Activated CD8-positive, alpha-beta T cell treated with anti-CD3 and anti-CD28 coated beads for 36 hours (primary cell): Measurements from ENCODE around the gene RAC2. TPM values are rescaled to one million over a fixed set of nuclear protein-coding genes. Genes with fewer than 3 reads are reported as not detected.
A peak's percentile ranks its signal among the peaks of the same experiment; 100 is the strongest.

Experiments
- ATAC-seq: fragments of 200-7000 bp; cut with Tn5 transposase; one replicate; pipeline ENCODE4 v1.10.0; 2021; ENCODE audit warnings: mild to moderate bottlenecking, moderate library complexity
- CTCF ChIA-PET: fragments of 350-600 bp; sonication (Branson Sonifier 250); formaldehyde crosslinking; loops from one replicate; lab custom pipeline; 2021; ENCODE audit warnings: antibody characterized with exemption; lab: Charles Lee
- POLR2A ChIA-PET: fragments of 350-600 bp; sonication (Branson Sonifier 250); formaldehyde crosslinking; loops from one replicate; lab custom pipeline; 2021; ENCODE audit warnings: antibody characterized with exemption; lab: Charles Lee
- DNase-seq: peaks from one replicate; pipeline ENCODE4 v3.0.0-alpha.2; 2020
- H3K27ac Mint-ChIP-seq: one replicate; pipeline ENCODE4 v1.8.0; 2021; ENCODE audit warnings: mild to moderate bottlenecking, mixed read lengths
- H3K27me3 Mint-ChIP-seq: one replicate; pipeline ENCODE4 v1.8.0; 2021; ENCODE audit warnings: mixed read lengths
- H3K36me3 Mint-ChIP-seq: one replicate; pipeline ENCODE4 v1.8.0; 2021; ENCODE audit warnings: low read depth, mixed read lengths
- H3K4me1 Mint-ChIP-seq: one replicate; pipeline ENCODE4 v1.8.0; 2021; ENCODE audit warnings: low read depth, mixed read lengths
- H3K4me3 Mint-ChIP-seq: one replicate; pipeline ENCODE4 v1.8.0; 2021; ENCODE audit warnings: mild to moderate bottlenecking, moderate library complexity, mixed read lengths
- H3K9me3 Mint-ChIP-seq: one replicate; pipeline ENCODE4 v1.8.0; 2021; ENCODE audit warnings: mixed read lengths
- CTCF ChIP-seq: fragments of 200-600 bp; IDR thresholded peaks from one replicate; pipeline ENCODE4 v1.8.0; 2022; ENCODE audit warnings: antibody characterized with exemption, mild to moderate bottlenecking
- intact Hi-C: fragments of 100-400 bp; cut with micrococcal nuclease; formaldehyde crosslinking; loops from one replicate; pipeline ENCODE4 v1.10.0; 2022
- total RNA-seq, 2 experiments: library from RNA; stranded (reverse); gene quantifications; one replicate each; pipeline ENCODE4 v1.2.3, GENCODE V29; 2021

The RAC2 gene
- total RNA-seq, 2 experiments from 2014 or later: 699 to 717 TPM

GRCh38 chr22:37194750-37195149, 49.3 kb downstream of the RAC2 start:
- Mint-ChIP-seq H3K4me1 (peaks cover 64% of the 10 kb centered on the region), H3K4me3 (no peak overlapping the region), H3K27ac (peak overlapping the region; percentile 83), H3K9me3 (peaks cover 4% of the 10 kb centered on the region), H3K36me3 (peaks cover 12% of the 10 kb centered on the region), H3K27me3 (no peaks in the 10 kb centered on the region)
- ChIA-PET CTCF (interaction anchor here (0.9 to 3.2 kb wide), 5 partner anchors 8 to 115 kb away, joined by 3 to 19 read pairs (median 3); no protein-coding TSS in a partner anchor), POLR2A (interaction anchor here (0.7 to 2.6 kb wide), 3 partner anchors 46 to 72 kb away, joined by 4 to 12 read pairs (median 8); partner anchors contain the start of gene IL2RB)
- ATAC-seq (no peak), DNase-seq (peak; percentile 1)
- intact Hi-C loops: loop anchor here (10.0 kb wide), 1 partner anchor 50 kb away; the partner anchor contains the start of gene IL2RB
- TF ChIP-seq CTCF: no peak

GRCh38 chr22:37193629-37194191, 50.4 kb downstream of the RAC2 start:
- H3K4me1 Mint-ChIP-seq: peaks cover 70% of the 10 kb centered on the region
- CTCF ChIA-PET: interaction anchor here (1.0 to 3.2 kb wide), 11 partner anchors 8 to 114 kb away, joined by 3 to 19 read pairs (median 4); partner anchors contain the start of gene IL2RB
- H3K9me3 Mint-ChIP-seq: peaks cover 4% of the 10 kb centered on the region
- intact Hi-C loops: loop anchor here (10.0 kb wide), 1 partner anchor 49 kb away; the partner anchor contains the start of gene IL2RB
- ATAC-seq (peak; percentile 59), DNase-seq (peak; percentile 71)
- H3K4me3 Mint-ChIP-seq: peak overlapping the region; percentile 40
- TF ChIP-seq CTCF: no peak
- no peaks in the 10 kb centered on the region for H3K27me3 Mint-ChIP-seq
- H3K36me3 Mint-ChIP-seq: peaks cover 16% of the 10 kb centered on the region
- peak overlapping the region; percentile 83 for H3K27ac Mint-ChIP-seq
- POLR2A ChIA-PET: interaction anchor here (0.8 to 2.6 kb wide), 8 partner anchors 22 to 139 kb away, joined by 3 to 12 read pairs (median 4); partner anchors contain the start of gene IL2RB

GRCh38 chr22:37192741-37193140, 51.3 kb downstream of the RAC2 start:
- Mint-ChIP-seq H3K4me3 (no peak overlapping the region), H3K9me3 (peaks cover 4% of the 10 kb centered on the region), H3K4me1 (peaks cover 72% of the 10 kb centered on the region), H3K27me3 (no peaks in the 10 kb centered on the region), H3K36me3 (peaks cover 12% of the 10 kb centered on the region), H3K27ac (peak overlapping the region; percentile 83)
- ATAC-seq: no peak
- POLR2A ChIA-PET: interaction anchor here (0.9 to 2.6 kb wide), 8 partner anchors 23 to 126 kb away, joined by 3 to 12 read pairs (median 4); partner anchors contain the start of gene IL2RB
- no peak for TF ChIP-seq CTCF
- CTCF ChIA-PET: interaction anchor here (0.6 to 3.2 kb wide), 12 partner anchors 9 to 116 kb away, joined by 3 to 19 read pairs (median 5); partner anchors contain the start of gene IL2RB
- intact Hi-C loops: loop anchor here (10.0 kb wide), 1 partner anchor 48 kb away; the partner anchor contains the start of gene IL2RB
- DNase-seq: peak; percentile 2

- TF ChIP-seq CTCF: no peak
- Mint-ChIP-seq H3K4me3 (no peak overlapping the region), H3K9me3 (peaks cover 4% of the 10 kb centered on the region), H3K36me3 (peaks cover 12% of the 10 kb centered on the region), H3K27me3 (no peaks in the 10 kb centered on the region), H3K4me1 (peaks cover 72% of the 10 kb centered on the region), H3K27ac (peak overlapping the region; percentile 83)
- CTCF ChIA-PET: interaction anchor here (0.6 to 3.2 kb wide), 9 partner anchors 10 to 116 kb away, joined by 3 to 19 read pairs (median 6); partner anchors contain the start of gene IL2RB
- ATAC-seq (no peak), DNase-seq (no peak)
- intact Hi-C loops: loop anchor here (10.0 kb wide), 1 partner anchor 47 kb away; the partner anchor contains the start of gene IL2RB
- POLR2A ChIA-PET: interaction anchor here (0.8 to 1.4 kb wide), 6 partner anchors 13 to 126 kb away, joined by 3 to 4 read pairs (median 3); partner anchors contain the start of gene IL2RB
Measured at GRCh38 chr22:37192204-37192603, 51.9 kb downstream of the RAC2 start.
